ENCODE data around the gene CYTH2.

GRCh38 chr19:48509467-48510194 lies 40.5 kb downstream of the CYTH2 start:
- no peak for TF ChIP-seq MYC (IDR thresholded peaks at IDR 0.05; ENCODE audit: low read depth, low read length)
- TF ChIP-seq POLR2A (IDR thresholded peaks at IDR 0.05; ENCODE audit: extremely low read depth, insufficient read length), result no peak
